T-helper 1 cell treated with Interleukin-12 subunit alpha and Interleukin-12 subunit beta and Interleukin-4 antibody, amounts not matched to agents 30 μg/mL and 1 μg/mL, for 36 hours (primary cell): ENCODE measurements around the gene DLG2.
"Not testable (repeated sequence)": the region's sequence is repeated elsewhere in the genome, so short reads cannot be mapped to it uniquely, and the experiment has no call there.

Experiments used
- H3K27ac Mint-ChIP-seq: one replicate; pipeline ENCODE4 v1.8.0; 2021; ENCODE audit warnings: mild to moderate bottlenecking, mixed read lengths
- H3K27me3 Mint-ChIP-seq: one replicate; pipeline ENCODE4 v1.8.0; 2021; ENCODE audit warnings: low read depth, mixed read lengths
- H3K36me3 Mint-ChIP-seq: one replicate; pipeline ENCODE4 v1.8.0; 2021; ENCODE audit warnings: low read depth, mixed read lengths
- H3K4me1 Mint-ChIP-seq: one replicate; pipeline ENCODE4 v1.8.0; 2021; ENCODE audit warnings: low read depth, mixed read lengths
- H3K4me3 Mint-ChIP-seq: one replicate; pipeline ENCODE4 v1.8.0; 2021; ENCODE audit warnings: mild to moderate bottlenecking, moderate library complexity, mixed read lengths
- H3K9me3 Mint-ChIP-seq: one replicate; pipeline ENCODE4 v1.8.0; 2021; ENCODE audit warnings: mixed read lengths

DLG2 gene

GRCh38 chr11:85406841-85407240 is 220.3 kb downstream of the DLG2 start:
- Mint-ChIP-seq H3K4me3 (no peak overlapping the region), H3K9me3 (peaks cover 12% of the 10 kb centered on the region), H3K4me1 (no peaks in the 10 kb centered on the region), H3K36me3 (no peaks in the 10 kb centered on the region), H3K27me3 (no peaks in the 10 kb centered on the region), H3K27ac (no peak overlapping the region)

GRCh38 chr11:85406316-85406715 is 220.8 kb downstream of the DLG2 start:
- Mint-ChIP-seq H3K4me3 (no peak overlapping the region), H3K36me3 (no peaks in the 10 kb centered on the region), H3K27ac (no peak overlapping the region), H3K27me3 (no peaks in the 10 kb centered on the region), H3K9me3 (peaks cover 12% of the 10 kb centered on the region), H3K4me1 (no peaks in the 10 kb centered on the region)

DNA sequence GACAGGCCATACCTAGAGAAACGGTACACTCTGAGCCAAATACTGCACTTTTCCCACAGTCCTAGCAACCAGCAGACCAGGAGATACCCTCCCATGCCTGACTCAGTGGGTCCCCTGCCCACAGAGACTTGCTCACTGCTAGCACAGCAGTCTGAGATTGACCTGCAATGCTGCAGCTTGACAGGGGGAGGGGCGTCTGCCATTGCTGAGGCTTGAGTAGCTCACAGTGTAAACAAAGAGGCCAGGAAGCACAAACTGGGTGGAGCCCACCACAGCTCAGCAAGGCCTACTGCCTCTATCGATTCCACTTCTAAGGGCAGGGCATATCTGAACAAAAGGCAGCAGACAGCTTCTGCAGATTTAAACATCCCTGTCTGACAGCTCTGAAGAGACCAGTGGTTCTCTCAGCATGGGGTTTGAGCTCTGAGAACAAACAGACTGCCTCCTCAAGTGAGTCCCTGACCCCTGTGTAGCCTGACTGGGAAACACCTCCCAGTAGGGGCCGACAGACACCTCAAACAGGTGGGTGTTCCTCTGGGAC is 231.6 kb downstream of the DLG2 start:
- H3K9me3 Mint-ChIP-seq: peaks cover 31% of the 10 kb centered on the region
- H3K27me3 Mint-ChIP-seq, H3K36me3 Mint-ChIP-seq, H3K27ac Mint-ChIP-seq, H3K4me3 Mint-ChIP-seq, H3K4me1 Mint-ChIP-seq: not testable (repeated sequence)

DNA sequence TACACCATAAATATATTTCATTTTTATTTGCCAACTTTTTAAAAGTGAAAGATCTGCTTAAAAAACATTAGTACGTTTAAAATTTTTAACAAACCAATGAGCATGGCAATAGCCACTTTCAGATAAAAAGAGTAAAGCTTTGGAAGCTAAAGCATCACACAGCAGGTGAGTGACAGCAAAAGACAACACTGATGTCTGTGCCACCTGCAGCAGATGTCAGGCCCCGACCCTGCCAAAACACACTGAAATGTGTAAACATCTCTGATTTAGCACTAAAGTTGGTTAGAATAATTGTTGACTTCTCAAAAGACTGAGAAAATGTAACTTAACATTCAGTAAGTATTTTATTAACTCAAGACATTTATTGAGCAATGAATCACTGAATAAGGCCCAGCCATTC is 232.9 kb downstream of the DLG2 start:
- H3K4me1 Mint-ChIP-seq: no peaks in the 10 kb centered on the region
- no peak overlapping the region for H3K4me3 Mint-ChIP-seq
- H3K27ac Mint-ChIP-seq: no peak overlapping the region
- H3K36me3 Mint-ChIP-seq: no peaks in the 10 kb centered on the region
- H3K27me3 Mint-ChIP-seq: no peaks in the 10 kb centered on the region
- H3K9me3 Mint-ChIP-seq: peaks cover 31% of the 10 kb centered on the region

DNA sequence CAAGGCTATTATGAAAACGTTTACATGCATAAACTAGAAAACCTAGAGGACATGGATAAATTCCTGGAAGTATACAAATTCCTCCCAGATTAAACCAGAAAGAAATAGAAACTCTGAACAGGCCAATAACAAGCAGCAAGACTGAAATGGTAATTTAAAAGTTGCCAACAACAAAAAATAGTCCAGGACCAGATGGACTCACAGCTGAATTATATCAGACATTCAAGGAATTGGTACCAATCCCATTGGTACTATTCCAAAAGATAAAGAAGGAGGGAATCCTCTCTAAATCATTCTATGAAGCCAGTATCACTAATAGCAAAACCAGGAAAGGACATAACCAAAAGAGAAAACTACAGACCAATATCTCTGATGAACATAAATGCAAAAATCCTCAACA is 236.0 kb downstream of the DLG2 start:
- no peaks in the 10 kb centered on the region for H3K4me1 Mint-ChIP-seq
- peaks cover 19% of the 10 kb centered on the region for H3K9me3 Mint-ChIP-seq
- H3K27ac Mint-ChIP-seq: no peak overlapping the region
- H3K27me3 Mint-ChIP-seq: no peaks in the 10 kb centered on the region
- no peaks in the 10 kb centered on the region for H3K36me3 Mint-ChIP-seq
- H3K4me3 Mint-ChIP-seq: no peak overlapping the region

DNA sequence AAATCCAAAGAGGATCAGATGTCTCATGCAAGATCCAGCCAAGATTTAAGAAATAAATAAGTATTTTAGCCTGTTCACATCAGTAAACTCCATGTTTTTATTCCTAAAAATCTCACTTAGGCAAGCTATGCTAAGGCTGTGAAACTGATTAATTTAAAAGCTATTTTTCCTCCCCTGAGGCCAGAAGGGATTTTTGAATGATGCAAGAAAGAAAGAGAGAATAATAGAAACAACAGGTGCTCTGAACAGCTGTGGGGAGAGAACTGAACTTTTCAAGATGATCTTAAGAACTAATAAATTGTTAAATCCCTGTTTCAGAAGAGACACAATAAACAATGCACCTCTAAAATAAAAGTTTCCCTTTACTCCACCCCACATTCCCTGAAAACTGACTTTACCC is 241.6 kb downstream of the DLG2 start:
- Mint-ChIP-seq H3K27me3 (no peaks in the 10 kb centered on the region), H3K4me1 (no peaks in the 10 kb centered on the region), H3K4me3 (no peak overlapping the region), H3K9me3 (peaks cover 12% of the 10 kb centered on the region), H3K36me3 (no peaks in the 10 kb centered on the region), H3K27ac (no peak overlapping the region)

GRCh38 chr11:85385111-85385510 is 242.0 kb downstream of the DLG2 start:
- H3K27me3 Mint-ChIP-seq: no peaks in the 10 kb centered on the region
- H3K36me3 Mint-ChIP-seq: no peaks in the 10 kb centered on the region
- no peak overlapping the region for H3K27ac Mint-ChIP-seq
- H3K4me3 Mint-ChIP-seq: no peak overlapping the region
- no peaks in the 10 kb centered on the region for H3K4me1 Mint-ChIP-seq
- H3K9me3 Mint-ChIP-seq: peaks cover 12% of the 10 kb centered on the region

DNA sequence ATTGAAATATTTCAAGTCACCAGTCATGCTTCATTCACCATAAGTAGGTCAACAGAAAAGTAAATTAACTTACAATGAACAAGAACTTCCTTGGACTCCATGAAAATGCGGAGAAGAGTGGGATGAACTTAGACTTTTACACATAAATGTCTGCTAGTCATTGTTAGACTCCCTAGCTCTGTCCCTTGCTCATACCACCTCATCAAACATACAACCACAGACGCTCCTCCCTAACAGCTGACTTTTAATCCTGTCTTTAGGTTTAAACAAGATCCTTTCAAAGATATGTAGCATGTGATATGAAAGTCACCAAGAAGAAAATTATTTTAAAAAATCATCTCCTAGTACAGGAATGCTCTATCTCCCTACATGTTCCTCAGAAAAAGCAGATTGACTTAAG is 248.1 kb downstream of the DLG2 start:
- Mint-ChIP-seq H3K36me3 (no peaks in the 10 kb centered on the region), H3K4me1 (no peaks in the 10 kb centered on the region), H3K27me3 (no peaks in the 10 kb centered on the region), H3K4me3 (no peak overlapping the region), H3K27ac (no peak overlapping the region), H3K9me3 (peaks cover 7% of the 10 kb centered on the region)

GRCh38 chr11:85377901-85378300 is 249.2 kb downstream of the DLG2 start:
- H3K36me3 Mint-ChIP-seq: no peaks in the 10 kb centered on the region
- H3K4me3 Mint-ChIP-seq: no peak overlapping the region
- H3K27me3 Mint-ChIP-seq: no peaks in the 10 kb centered on the region
- H3K4me1 Mint-ChIP-seq: no peaks in the 10 kb centered on the region
- no peak overlapping the region for H3K27ac Mint-ChIP-seq
- peaks cover 11% of the 10 kb centered on the region for H3K9me3 Mint-ChIP-seq

DNA sequence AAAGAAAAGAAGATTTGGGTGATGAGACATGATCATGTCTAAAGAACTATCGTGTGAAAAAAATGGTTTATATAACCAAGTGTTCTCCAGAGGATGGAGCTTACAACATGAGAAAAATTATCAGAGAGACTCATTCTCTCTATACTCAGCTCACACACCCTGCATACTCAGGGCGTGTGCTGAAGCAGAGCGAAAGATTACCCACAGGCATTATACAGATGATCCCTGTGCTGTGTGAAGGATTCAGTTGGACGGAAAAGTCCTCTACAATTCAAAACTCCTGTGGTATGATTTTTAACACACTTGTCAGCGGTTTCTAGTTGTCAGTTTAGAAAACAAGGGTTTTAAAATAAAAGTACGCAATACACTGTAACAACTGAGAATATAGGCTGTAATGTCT is 267.3 kb downstream of the DLG2 start:
- H3K9me3 Mint-ChIP-seq: peaks cover 9% of the 10 kb centered on the region
- H3K4me3 Mint-ChIP-seq: no peak overlapping the region
- H3K4me1 Mint-ChIP-seq: no peaks in the 10 kb centered on the region
- H3K36me3 Mint-ChIP-seq: no peaks in the 10 kb centered on the region
- H3K27me3 Mint-ChIP-seq: no peaks in the 10 kb centered on the region
- H3K27ac Mint-ChIP-seq: no peak overlapping the region

DNA sequence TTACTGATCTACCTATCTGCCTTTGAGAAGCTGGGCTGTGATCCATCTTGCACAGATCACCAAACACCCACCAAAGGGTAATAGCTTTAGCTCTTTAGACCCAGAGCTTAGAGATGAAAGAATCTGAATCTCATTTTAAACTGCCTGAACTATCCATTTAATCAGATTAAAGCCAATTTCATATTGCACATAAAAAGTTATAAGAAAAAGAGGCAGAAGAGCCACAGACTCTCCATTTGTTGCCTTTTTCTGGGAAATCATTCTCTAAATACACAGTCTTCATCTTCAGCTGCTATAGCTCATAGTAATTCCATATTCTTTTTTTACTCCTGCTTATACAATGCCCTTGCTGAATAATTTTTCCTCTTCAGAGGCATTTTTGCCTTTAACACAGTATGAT is 271.2 kb downstream of the DLG2 start:
- Mint-ChIP-seq H3K27me3 (no peaks in the 10 kb centered on the region), H3K9me3 (peaks cover 23% of the 10 kb centered on the region), H3K4me3 (no peak overlapping the region), H3K27ac (no peak overlapping the region), H3K4me1 (no peaks in the 10 kb centered on the region), H3K36me3 (no peaks in the 10 kb centered on the region)

GRCh38 chr11:85349539-85349938 is 277.6 kb downstream of the DLG2 start:
- H3K36me3 Mint-ChIP-seq: not testable (repeated sequence)

GRCh38 chr11:85348945-85349344 is 278.2 kb downstream of the DLG2 start:
- Mint-ChIP-seq H3K36me3 (no peaks in the 10 kb centered on the region), H3K27me3 (no peaks in the 10 kb centered on the region), H3K9me3 (peaks cover 35% of the 10 kb centered on the region), H3K4me1 (no peaks in the 10 kb centered on the region), H3K4me3 (no peak overlapping the region), H3K27ac (no peak overlapping the region)

More at GRCh38 chr11:85349539-85349938, 277.6 kb downstream of the DLG2 start:
- not testable (repeated sequence) for H3K4me1 Mint-ChIP-seq, H3K27me3 Mint-ChIP-seq, H3K27ac Mint-ChIP-seq, H3K4me3 Mint-ChIP-seq
- H3K9me3 Mint-ChIP-seq: peaks cover 35% of the 10 kb centered on the region

DNA sequence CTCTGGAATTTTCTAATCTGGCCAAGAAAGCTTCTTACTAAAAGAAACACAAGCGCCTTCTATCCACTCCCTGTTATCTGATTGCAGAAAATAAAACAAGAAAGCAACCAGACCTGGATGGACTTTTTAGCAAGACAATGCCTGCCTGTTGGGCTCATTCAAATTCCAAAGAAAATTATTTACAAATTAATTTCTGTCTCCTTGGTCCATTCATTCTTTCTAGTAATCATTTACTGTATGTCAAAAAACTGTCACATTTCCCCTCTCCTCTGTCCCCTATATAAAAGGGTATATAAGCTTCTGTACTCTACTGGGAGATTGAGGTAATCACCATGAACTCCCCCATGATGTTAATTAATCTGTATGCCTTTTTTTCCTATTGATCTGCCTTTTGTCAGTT is 279.9 kb downstream of the DLG2 start:
- peaks cover 36% of the 10 kb centered on the region for H3K9me3 Mint-ChIP-seq
- H3K27me3 Mint-ChIP-seq: no peaks in the 10 kb centered on the region
- no peaks in the 10 kb centered on the region for H3K36me3 Mint-ChIP-seq
- H3K27ac Mint-ChIP-seq: no peak overlapping the region
- H3K4me3 Mint-ChIP-seq: no peak overlapping the region
- no peaks in the 10 kb centered on the region for H3K4me1 Mint-ChIP-seq

DNA sequence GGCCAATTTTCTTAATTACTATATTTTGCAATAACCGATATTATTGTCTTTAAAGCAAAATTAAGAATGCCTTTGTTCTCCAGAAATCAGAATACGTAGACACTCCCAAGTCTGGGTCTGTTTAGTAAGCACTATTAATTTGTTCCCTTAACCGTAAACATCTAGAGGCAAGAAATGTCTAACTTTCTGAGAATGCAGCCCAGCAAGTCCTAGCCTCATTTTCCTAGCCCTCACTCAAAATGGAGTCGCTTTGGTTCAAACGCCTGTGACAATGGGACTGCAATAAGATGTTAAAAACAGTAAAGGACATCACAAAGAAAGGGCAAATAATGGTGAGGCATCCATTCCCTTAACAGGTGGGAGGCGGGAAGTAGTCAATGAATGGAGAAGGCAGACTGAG is 280.7 kb downstream of the DLG2 start:
- Mint-ChIP-seq H3K36me3 (no peaks in the 10 kb centered on the region), H3K9me3 (peaks cover 34% of the 10 kb centered on the region), H3K27me3 (no peaks in the 10 kb centered on the region), H3K4me1 (no peaks in the 10 kb centered on the region), H3K27ac (no peak overlapping the region), H3K4me3 (no peak overlapping the region)

GRCh38 chr11:85340846-85341245 is 286.3 kb downstream of the DLG2 start:
- not testable (repeated sequence) for H3K4me1 Mint-ChIP-seq, H3K36me3 Mint-ChIP-seq, H3K4me3 Mint-ChIP-seq, H3K27ac Mint-ChIP-seq, H3K27me3 Mint-ChIP-seq
- peaks cover 21% of the 10 kb centered on the region for H3K9me3 Mint-ChIP-seq
